Measurements from ENCODE around the gene SAMD7. TPM values are rescaled to one million over a fixed set of nuclear protein-coding genes. Genes with fewer than 3 reads are reported as not detected.

SAMD7 gene
- total RNA-seq, 1 experiment from 2014 or later, result not detected

GRCh38 chr3:169954142-169954756 is 42.9 kb downstream of the SAMD7 start:
- DNase-seq (no peak), ATAC-seq (no peak)
- Histone ChIP-seq H2AFZ (ENCODE audit: low read length) (0 out of 2 replicates have a peak overlapping the region, but pooled peaks have one; percentile 0), H3K36me3 (ENCODE audit: low read depth, low read length) (no peaks in the 10 kb centered on the region), H3K9ac (ENCODE audit: low read length) (no peak overlapping the region), H3K79me2 (ENCODE audit: low read length) (no peaks in the 10 kb centered on the region), H3K27ac (ENCODE audit: low read length) (no peak overlapping the region), H3K4me1 (ENCODE audit: insufficient read depth, low read length) (no peaks in the 10 kb centered on the region), H3K27me3 (ENCODE audit: low read length) (no peaks in the 10 kb centered on the region), H3K4me2 (ENCODE audit: low read length) (no peak overlapping the region), H3K9me3 (ENCODE audit: low read length) (no peaks in the 10 kb centered on the region), H4K20me1 (ENCODE audit: low read length) (no peaks in the 10 kb centered on the region), H3K4me3 (ENCODE audit: low read length) (no peak overlapping the region), H3K9me2 (replicated peaks; ENCODE audit: low read length) (no peaks in the 10 kb centered on the region), H3F3A (ENCODE audit: low read length, unreplicated experiment) (no peaks in the 10 kb centered on the region)
- CTCF ChIA-PET, result no interaction called here
- TF ChIP-seq EZH2phosphoT487 (IDR thresholded peaks at IDR 0.05; ENCODE audit: borderline replicate concordance, low read length) (no peak), EZH2 (IDR thresholded peaks at IDR 0.05; ENCODE audit: low read length, unreplicated experiment) (no peak), CTCF (conservative IDR thresholded peaks at IDR 0.05; ENCODE audit: low read depth, low read length) (no peak)
- intact Hi-C loops (cut with micrococcal nuclease), result no loop called here
- no TSS peak for BruUV-seq (replicated peaks)
- POLR2A ChIA-PET (ENCODE audit: unreplicated experiment), result no interaction called here

- no peak overlapping the region for H3K27ac ChIP-seq (ENCODE audit: low read length)
- no peaks in the 10 kb centered on the region for H3F3A ChIP-seq (ENCODE audit: low read length, unreplicated experiment)
- no peaks in the 10 kb centered on the region for H4K20me1 ChIP-seq (ENCODE audit: low read length)
- no peaks in the 10 kb centered on the region for H3K4me1 ChIP-seq (ENCODE audit: insufficient read depth, low read length)
- H2AFZ ChIP-seq (ENCODE audit: low read length), result no peak overlapping the region
- no TSS peak for BruUV-seq (replicated peaks)
- ChIA-PET CTCF (no interaction called here), POLR2A (ENCODE audit: unreplicated experiment) (no interaction called here)
- H3K36me3 ChIP-seq (ENCODE audit: low read depth, low read length), result no peaks in the 10 kb centered on the region
- no peaks in the 10 kb centered on the region for H3K9me3 ChIP-seq (ENCODE audit: low read length)
- no peak overlapping the region for H3K9ac ChIP-seq (ENCODE audit: low read length)
- no peaks in the 10 kb centered on the region for H3K27me3 ChIP-seq (ENCODE audit: low read length)
- H3K9me2 ChIP-seq (replicated peaks; ENCODE audit: low read length), result no peaks in the 10 kb centered on the region
- no peak for DNase-seq
- no peak overlapping the region for H3K4me3 ChIP-seq (ENCODE audit: low read length)
- no peaks in the 10 kb centered on the region for H3K79me2 ChIP-seq (ENCODE audit: low read length)
- ATAC-seq, result no peak
- intact Hi-C loops (cut with micrococcal nuclease), result no loop called here
- no peak for TF ChIP-seq EZH2phosphoT487 (IDR thresholded peaks at IDR 0.05; ENCODE audit: borderline replicate concordance, low read length)
- TF ChIP-seq CTCF (conservative IDR thresholded peaks at IDR 0.05; ENCODE audit: low read depth, low read length), result no peak
- no peak for TF ChIP-seq EZH2 (IDR thresholded peaks at IDR 0.05; ENCODE audit: low read length, unreplicated experiment)
- no peak overlapping the region for H3K4me2 ChIP-seq (ENCODE audit: low read length)
Measured at GRCh38 chr3:169955406-169955805, 44.0 kb downstream of the SAMD7 start.

- intact Hi-C loops (cut with micrococcal nuclease), result no loop called here
- ChIA-PET CTCF (no interaction called here), POLR2A (ENCODE audit: unreplicated experiment) (no interaction called here)
- H3K36me3 ChIP-seq (ENCODE audit: low read depth, low read length), result no peaks in the 10 kb centered on the region; the same call in 1 of the 2 replicates
- H3K4me2 ChIP-seq (ENCODE audit: low read length), result no peak overlapping the region
- peaks cover 19% of the 10 kb centered on the region for H4K20me1 ChIP-seq (ENCODE audit: low read length)
- H3K79me2 ChIP-seq (ENCODE audit: low read length), result peaks cover 31% of the 10 kb centered on the region
- BruUV-seq (replicated peaks), result no TSS peak
- H3F3A ChIP-seq (ENCODE audit: low read length, unreplicated experiment), result no peaks in the 10 kb centered on the region
- H3K27ac ChIP-seq (ENCODE audit: low read length), result no peak overlapping the region
- ATAC-seq, result no peak
- TF ChIP-seq CTCF (conservative IDR thresholded peaks at IDR 0.05; ENCODE audit: low read depth, low read length) (no peak), EZH2 (IDR thresholded peaks at IDR 0.05; ENCODE audit: low read length, unreplicated experiment) (no peak), EZH2phosphoT487 (IDR thresholded peaks at IDR 0.05; ENCODE audit: borderline replicate concordance, low read length) (no peak)
- no peaks in the 10 kb centered on the region for H3K27me3 ChIP-seq (ENCODE audit: low read length)
- no peaks in the 10 kb centered on the region for H3K9me3 ChIP-seq (ENCODE audit: low read length)
- H3K9me2 ChIP-seq (replicated peaks; ENCODE audit: low read length), result no peaks in the 10 kb centered on the region
- no peak overlapping the region for H2AFZ ChIP-seq (ENCODE audit: low read length)
- DNase-seq, result peak; percentile 56
- H3K9ac ChIP-seq (ENCODE audit: low read length), result no peak overlapping the region
- H3K4me1 ChIP-seq (ENCODE audit: insufficient read depth, low read length), result peaks cover 15% of the 10 kb centered on the region
- H3K4me3 ChIP-seq (ENCODE audit: low read length), result no peak overlapping the region
Measured at GRCh38 chr3:169964176-169964575, 52.8 kb downstream of the SAMD7 start.
